ENCODE measurements around the gene MMRN2. TPM values are rescaled to one million over a fixed set of nuclear protein-coding genes. Genes with fewer than 3 reads are reported as not detected.

The MMRN2 gene
- total RNA-seq, 2 donors from 2014 or later, result 57.0 to 81.3 TPM

GRCh38 chr10:86976362-86977056 lies 19.1 kb upstream of the MMRN2 start:
- no peak overlapping the region for H3K4me3 ChIP-seq
- no peaks in the 10 kb centered on the region for H3K27me3 ChIP-seq
- no peak for TF ChIP-seq CTCF (IDR thresholded peaks at IDR 0.05)
- H3K9me3 ChIP-seq, result no peaks in the 10 kb centered on the region
- no peaks in the 10 kb centered on the region for H3K36me3 ChIP-seq
- peaks cover 0 to 24% of the 10 kb centered on the region in 2 donors for H3K4me1 ChIP-seq
- H3K27ac ChIP-seq, result no peak overlapping the region
- no peak for DNase-seq (ENCODE audit: low spot score)

GRCh38 chr10:86974484-86974883 lies 17.1 kb upstream of the MMRN2 start:
- no peaks in the 10 kb centered on the region for H3K36me3 ChIP-seq
- DNase-seq (ENCODE audit: low spot score), result no peak
- no peak for TF ChIP-seq CTCF (IDR thresholded peaks at IDR 0.05)
- no peaks in the 10 kb centered on the region for H3K9me3 ChIP-seq
- no peak overlapping the region for H3K27ac ChIP-seq
- no peak overlapping the region for H3K4me3 ChIP-seq
- no peaks in the 10 kb centered on the region for H3K27me3 ChIP-seq
- peaks cover 0 to 21% of the 10 kb centered on the region in 2 donors for H3K4me1 ChIP-seq

GRCh38 chr10:86972613-86973380 lies 15.4 kb upstream of the MMRN2 start:
- no peaks in the 10 kb centered on the region for H3K9me3 ChIP-seq
- no peak for DNase-seq (ENCODE audit: low spot score)
- no peaks in the 10 kb centered on the region for H3K27me3 ChIP-seq
- no peak overlapping the region for H3K4me3 ChIP-seq
- no peaks in the 10 kb centered on the region for H3K36me3 ChIP-seq
- H3K27ac ChIP-seq, result peak overlapping the region in 1 of 2 donors; percentile 21
- TF ChIP-seq CTCF (IDR thresholded peaks at IDR 0.05), result no peak
- peaks cover 0 to 36% of the 10 kb centered on the region in 2 donors for H3K4me1 ChIP-seq

- no peaks in the 10 kb centered on the region for H3K36me3 ChIP-seq
- H3K4me3 ChIP-seq, result peak overlapping the region; percentile 60 to 61
- no peaks in the 10 kb centered on the region for H3K9me3 ChIP-seq
- TF ChIP-seq CTCF (IDR thresholded peaks at IDR 0.05), result no peak
- H3K27me3 ChIP-seq, result no peaks in the 10 kb centered on the region
- DNase-seq (ENCODE audit: low spot score), result peak; percentile 92
- peak overlapping the region; percentile 95 to 98 for H3K27ac ChIP-seq
- H3K4me1 ChIP-seq, result peaks cover 0 to 50% of the 10 kb centered on the region in 2 donors
Observed at GRCh38 chr10:86971232-86971991, 14.0 kb upstream of the MMRN2 start.

GRCh38 chr10:86970982-86971231 lies 13.5 kb upstream of the MMRN2 start:
- peak overlapping the region; percentile 60 to 61 for H3K4me3 ChIP-seq
- no peaks in the 10 kb centered on the region for H3K36me3 ChIP-seq
- no peaks in the 10 kb centered on the region for H3K9me3 ChIP-seq
- peaks cover 0 to 55% of the 10 kb centered on the region in 2 donors for H3K4me1 ChIP-seq
- TF ChIP-seq CTCF (IDR thresholded peaks at IDR 0.05), result no peak
- H3K27ac ChIP-seq, result peak overlapping the region; percentile 95 to 98
- no peaks in the 10 kb centered on the region for H3K27me3 ChIP-seq
- DNase-seq (ENCODE audit: low spot score), result peak; percentile 72

Measured in right atrium auricular region (tissue), 2 donors.